GM18870 (cell line): ENCODE measurements around the gene ASB1.
"Not testable (repeated sequence)": the region's sequence is repeated elsewhere in the genome, so short reads cannot be mapped to it uniquely, and the experiment has no call there.

Source experiments
- ATAC-seq: cut with Tn5 transposase; IDR thresholded peaks from one replicate; pipeline ENCODE4 v1.9.1; 2021; ENCODE audit warnings: moderate library complexity; ENCODE audit not compliant: unreplicated experiment

ASB1 gene

GRCh38 chr2:238403632-238404405 is 22.9 kb upstream of the ASB1 start:
- no peak for ATAC-seq

- no peak for ATAC-seq
Measured at GRCh38 chr2:238404406-238405216, 22.1 kb upstream of the ASB1 start.

- not testable (repeated sequence) for ATAC-seq
Measured at GRCh38 chr2:238405217-238405555, 21.5 kb upstream of the ASB1 start.

- ATAC-seq = no peak
Measured at GRCh38 chr2:238406221-238406997, 20.3 kb upstream of the ASB1 start.

- ATAC-seq = no peak
Measured at GRCh38 chr2:238406998-238407285, 19.8 kb upstream of the ASB1 start.

- ATAC-seq = no peak
Measured at GRCh38 chr2:238407566-238407965, 19.2 kb upstream of the ASB1 start.

- ATAC-seq = no peak
Measured at GRCh38 chr2:238408615-238409340, 17.9 kb upstream of the ASB1 start.

GRCh38 chr2:238409341-238410199 is 17.2 kb upstream of the ASB1 start:
- ATAC-seq = no peak

GRCh38 chr2:238412067-238412767 is 14.5 kb upstream of the ASB1 start:
- ATAC-seq = no peak

GRCh38 chr2:238413368-238413767 is 13.4 kb upstream of the ASB1 start:
- ATAC-seq = no peak

GRCh38 chr2:238415036-238415764 is 11.5 kb upstream of the ASB1 start:
- ATAC-seq = no peak

GRCh38 chr2:238415893-238416292 is 10.8 kb upstream of the ASB1 start:
- no peak for ATAC-seq

- ATAC-seq = no peak
Measured at GRCh38 chr2:238418196-238418998, 8.3 kb upstream of the ASB1 start.

GRCh38 chr2:238418999-238419546 is 7.7 kb upstream of the ASB1 start:
- no peak for ATAC-seq

- no peak for ATAC-seq
Measured at GRCh38 chr2:238420442-238420841, 6.3 kb upstream of the ASB1 start.

GRCh38 chr2:238420878-238421694 is 5.6 kb upstream of the ASB1 start:
- no peak for ATAC-seq

GRCh38 chr2:238421695-238422035 is 5.1 kb upstream of the ASB1 start:
- ATAC-seq = no peak
